Activated T-cell treated with anti-CD3 and anti-CD28 coated beads, Interleukin-2, amount 50 U/mL, for 24 hours (primary cell): ENCODE data around the gene OPRD1.

Experiments used
- DNase-seq: peaks from one replicate; pipeline ENCODE4 v3.0.0-alpha.2; 2020
- H3K27ac Mint-ChIP-seq: 2 replicates; pipeline ENCODE4 v1.8.0; 2020; ENCODE audit warnings: mild to moderate bottlenecking, mixed read lengths
- H3K27me3 Mint-ChIP-seq: 2 replicates; pipeline ENCODE4 v1.8.0; 2020; ENCODE audit warnings: mixed read lengths
- H3K36me3 Mint-ChIP-seq: 2 replicates; pipeline ENCODE4 v1.8.0; 2020; ENCODE audit warnings: low read depth, mixed read lengths
- H3K4me1 Mint-ChIP-seq: 2 replicates; pipeline ENCODE4 v1.8.0; 2020; ENCODE audit warnings: low read depth, mixed read lengths
- H3K4me3 Mint-ChIP-seq: 2 replicates; pipeline ENCODE4 v1.8.0; 2020; ENCODE audit warnings: mild to moderate bottlenecking, moderate library complexity, mixed read lengths
- H3K9me3 Mint-ChIP-seq: 2 replicates; pipeline ENCODE4 v1.8.0; 2020; ENCODE audit warnings: mixed read lengths

Gene OPRD1

DNA sequence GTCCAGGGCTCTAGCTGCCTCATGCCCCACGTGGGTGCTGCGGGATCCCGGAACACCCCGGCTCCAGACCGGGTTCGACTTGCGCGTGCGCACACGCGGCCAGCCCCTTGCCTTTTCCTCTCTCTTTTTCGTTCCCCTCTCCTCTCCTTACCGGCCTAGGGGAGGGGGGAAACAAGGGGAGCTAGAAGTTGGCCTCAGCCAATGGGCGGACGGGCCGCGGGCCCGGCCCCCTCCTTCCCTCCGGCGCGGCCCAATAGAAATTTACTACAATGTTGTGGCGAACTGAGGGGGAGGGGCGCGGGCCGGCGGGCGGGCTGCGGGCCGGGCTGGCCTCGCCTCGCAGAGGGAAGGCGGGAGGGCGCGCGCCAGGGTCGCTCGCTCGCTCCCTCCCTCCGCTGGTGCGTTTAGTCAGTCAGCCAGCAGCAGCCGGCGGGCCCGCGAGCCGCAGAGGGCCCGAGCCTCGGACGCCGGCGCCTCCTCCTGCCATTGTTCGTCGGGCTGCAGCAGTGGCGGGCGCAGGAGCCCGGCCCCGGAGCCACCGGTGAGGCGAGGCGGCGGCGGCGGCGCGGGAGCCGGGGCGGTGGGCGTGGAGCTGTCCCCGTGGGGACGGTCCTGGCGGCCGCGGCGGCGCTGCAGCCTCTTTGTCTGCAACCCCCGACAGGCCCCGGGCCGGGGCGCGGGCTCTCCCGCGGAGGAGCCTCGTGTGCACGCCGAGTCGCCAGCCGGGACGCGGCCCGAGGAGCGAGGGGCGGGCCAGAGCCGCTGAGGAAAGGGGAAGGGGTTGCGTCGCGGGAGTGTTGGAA lies 102.5 kb downstream of the OPRD1 start, which contains the start of gene EPB41:
Gene EPB41, plus strand, starts transcription at position 342 of the 803 bp plus-strand sequence. CDS start 72,869 bp downstream, outside the sequence.
- peaks cover 54% of the 10 kb centered on the region for H3K4me1 Mint-ChIP-seq
- peak within 1 kb of the TSS; percentile 93 for H3K4me3 Mint-ChIP-seq
- no peaks in the 10 kb centered on the region for H3K9me3 Mint-ChIP-seq
- DNase-seq: peak; percentile 91
- peak within 1 kb of the TSS; percentile 97 for H3K27ac Mint-ChIP-seq
- no peaks in the 10 kb centered on the region for H3K27me3 Mint-ChIP-seq
- peaks cover 27% of the 10 kb centered on the region for H3K36me3 Mint-ChIP-seq

DNA sequence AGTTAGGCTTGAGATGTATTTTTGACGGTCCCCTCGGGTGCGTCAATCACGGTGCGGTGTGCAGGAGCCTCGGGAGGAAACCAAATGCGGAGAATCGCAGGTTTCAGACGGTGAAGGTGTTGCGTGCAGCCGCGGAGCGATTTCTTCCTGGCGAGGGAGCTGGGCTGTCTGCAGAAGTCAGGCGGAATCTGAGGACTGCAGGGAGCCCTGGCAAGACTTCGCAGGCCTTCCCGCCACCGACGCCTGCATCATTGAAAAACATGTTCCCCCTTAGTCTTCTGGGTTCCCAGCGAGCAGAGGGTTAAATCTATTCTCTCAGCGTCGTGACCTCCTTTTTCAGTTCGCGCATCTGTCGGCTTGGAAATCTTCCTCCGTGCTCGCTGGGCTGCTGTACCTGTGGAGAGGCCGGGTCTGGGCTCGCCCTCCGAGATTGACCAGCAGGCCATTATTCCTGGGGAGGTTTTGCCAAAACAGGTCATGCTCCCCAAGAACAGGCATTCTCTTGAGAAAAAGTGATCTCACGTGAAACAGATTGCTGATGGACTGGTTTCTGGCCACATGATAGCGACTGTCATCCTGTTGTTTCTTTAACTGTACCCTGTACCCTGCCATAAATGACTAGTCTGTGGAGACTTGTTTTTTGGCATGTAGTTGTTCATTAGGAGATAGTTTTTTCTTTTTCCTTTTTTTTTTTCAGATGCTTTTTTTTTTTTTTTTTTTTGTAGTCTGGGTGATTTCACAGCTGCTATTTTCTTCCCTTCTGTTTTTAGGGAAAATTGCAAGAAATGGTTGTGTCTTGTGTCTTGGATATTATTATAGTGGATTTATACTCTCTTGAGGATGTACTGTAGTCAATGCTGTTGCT lies 103.3 kb downstream of the OPRD1 start:
- H3K27me3 Mint-ChIP-seq: no peaks in the 10 kb centered on the region
- H3K27ac Mint-ChIP-seq: peak overlapping the region; percentile 97
- H3K4me3 Mint-ChIP-seq: peak overlapping the region; percentile 93
- H3K9me3 Mint-ChIP-seq: no peaks in the 10 kb centered on the region
- DNase-seq: peak; percentile 73
- peaks cover 61% of the 10 kb centered on the region for H3K4me1 Mint-ChIP-seq
- H3K36me3 Mint-ChIP-seq: peaks cover 27% of the 10 kb centered on the region

DNA sequence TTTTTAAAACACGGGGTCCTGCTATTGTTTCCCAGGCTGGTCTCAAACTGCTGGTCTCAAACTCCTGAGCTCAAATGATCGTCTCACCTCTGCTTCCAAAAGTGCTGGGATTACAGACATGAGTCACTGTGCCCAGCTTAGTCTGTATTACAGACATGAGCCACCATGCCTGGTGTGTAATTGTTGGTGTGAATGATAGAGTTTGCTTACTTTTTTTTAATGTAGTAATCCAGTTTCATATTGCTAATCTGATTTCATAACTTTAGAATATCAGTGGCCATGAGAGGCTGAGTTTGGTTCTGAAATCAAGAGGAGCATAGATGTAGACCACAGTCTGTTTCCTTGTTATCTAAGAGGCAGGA lies 105.8 kb downstream of the OPRD1 start:
- Mint-ChIP-seq H3K36me3 (peaks cover 25% of the 10 kb centered on the region), H3K4me3 (peak overlapping the region; percentile 59), H3K4me1 (peaks cover 74% of the 10 kb centered on the region), H3K9me3 (no peaks in the 10 kb centered on the region), H3K27ac (peak overlapping the region; percentile 97), H3K27me3 (no peaks in the 10 kb centered on the region)
- no peak for DNase-seq
